Omental fat pad (tissue), 4 donors: Measurements from ENCODE around the gene GRPEL2. TPM values are rescaled to one million over a fixed set of nuclear protein-coding genes. Genes with fewer than 3 reads are reported as not detected.
"Not testable (repeated sequence)": the region's sequence is repeated elsewhere in the genome, so short reads cannot be mapped to it uniquely, and the experiment has no call there.

ENCODE experiments used
- ATAC-seq: fragments of 150-250 bp; one replicate; pipeline ENCODE4 v1.9.1; 2016; ENCODE audit warnings: mild to moderate bottlenecking, moderate library complexity; ENCODE audit not compliant: low FRiP score
- DNase-seq: peaks from one replicate; pipeline ENCODE4 v3.0.0-alpha.2; 2019; ENCODE audit warnings: low spot score
- CTCF ChIP-seq, 3 donors: fragments of 450-650 bp; IDR thresholded peaks; one replicate each; pipeline ENCODE4 v1.5.1; 2016 to 2017; ENCODE audit warnings: antibody characterized with exemption in 3 of 3, mild to moderate bottlenecking in 3 of 3, moderate library complexity in 2 of 3
- total RNA-seq, 4 donors: library from RNA; depleted of rRNA; stranded (reverse); fragments of >200 nt; gene quantifications; one replicate each; pipeline ENCODE4 v1.1.0, GENCODE V29; 2016

The GRPEL2 gene
- total RNA-seq, 4 donors from 2014 or later = 10.9 to 18.4 (median 15.9) TPM

GRCh38 chr5:149386166-149386565 is 40.9 kb downstream of the GRPEL2 start:
- no peak for TF ChIP-seq CTCF (IDR thresholded peaks at IDR 0.05)
- no peak for DNase-seq
- ATAC-seq = no peak

GRCh38 chr5:149387081-149387631 is 41.9 kb downstream of the GRPEL2 start:
- TF ChIP-seq CTCF (IDR thresholded peaks at IDR 0.05) = no peak
- no peak for DNase-seq
- ATAC-seq = no peak

GRCh38 chr5:149387982-149388381 is 42.7 kb downstream of the GRPEL2 start:
- DNase-seq (no peak), ATAC-seq (no peak)
- no peak for TF ChIP-seq CTCF (IDR thresholded peaks at IDR 0.05)

DNA sequence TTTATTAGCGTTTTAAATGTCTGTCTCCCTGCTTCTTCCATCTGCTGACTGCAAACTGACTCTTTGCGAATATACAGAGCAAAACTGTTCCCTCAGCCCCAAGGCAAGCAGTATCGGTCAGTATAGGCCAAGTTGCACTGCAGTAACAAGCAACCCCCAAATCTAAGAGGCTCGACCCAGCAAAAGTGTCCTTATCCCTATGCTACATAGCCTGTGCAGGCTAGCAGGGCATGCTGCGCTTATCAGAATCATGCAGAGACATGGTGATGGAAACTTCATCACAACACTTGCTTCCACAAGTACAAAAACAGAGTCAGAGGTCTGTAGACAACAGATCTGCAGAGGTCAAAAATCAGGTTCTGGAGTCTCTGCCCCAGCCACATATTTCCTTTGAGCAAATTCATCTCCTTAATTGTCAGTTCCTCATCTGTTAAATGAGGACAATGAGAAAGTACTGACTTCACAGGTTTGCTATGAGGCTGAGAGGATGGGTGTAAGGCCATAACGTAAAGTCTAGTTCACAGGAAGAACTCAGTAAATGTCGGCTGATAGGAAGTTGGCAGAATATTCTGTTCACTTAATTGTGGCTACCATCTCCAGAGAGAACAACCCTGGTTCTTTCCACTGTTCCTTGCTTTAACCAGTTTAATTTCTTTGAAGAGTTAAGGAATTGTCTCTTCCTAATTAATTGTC is 43.3 kb downstream of the GRPEL2 start:
- ATAC-seq = no peak
- TF ChIP-seq CTCF (IDR thresholded peaks at IDR 0.05) = no peak
- DNase-seq = no peak

DNA sequence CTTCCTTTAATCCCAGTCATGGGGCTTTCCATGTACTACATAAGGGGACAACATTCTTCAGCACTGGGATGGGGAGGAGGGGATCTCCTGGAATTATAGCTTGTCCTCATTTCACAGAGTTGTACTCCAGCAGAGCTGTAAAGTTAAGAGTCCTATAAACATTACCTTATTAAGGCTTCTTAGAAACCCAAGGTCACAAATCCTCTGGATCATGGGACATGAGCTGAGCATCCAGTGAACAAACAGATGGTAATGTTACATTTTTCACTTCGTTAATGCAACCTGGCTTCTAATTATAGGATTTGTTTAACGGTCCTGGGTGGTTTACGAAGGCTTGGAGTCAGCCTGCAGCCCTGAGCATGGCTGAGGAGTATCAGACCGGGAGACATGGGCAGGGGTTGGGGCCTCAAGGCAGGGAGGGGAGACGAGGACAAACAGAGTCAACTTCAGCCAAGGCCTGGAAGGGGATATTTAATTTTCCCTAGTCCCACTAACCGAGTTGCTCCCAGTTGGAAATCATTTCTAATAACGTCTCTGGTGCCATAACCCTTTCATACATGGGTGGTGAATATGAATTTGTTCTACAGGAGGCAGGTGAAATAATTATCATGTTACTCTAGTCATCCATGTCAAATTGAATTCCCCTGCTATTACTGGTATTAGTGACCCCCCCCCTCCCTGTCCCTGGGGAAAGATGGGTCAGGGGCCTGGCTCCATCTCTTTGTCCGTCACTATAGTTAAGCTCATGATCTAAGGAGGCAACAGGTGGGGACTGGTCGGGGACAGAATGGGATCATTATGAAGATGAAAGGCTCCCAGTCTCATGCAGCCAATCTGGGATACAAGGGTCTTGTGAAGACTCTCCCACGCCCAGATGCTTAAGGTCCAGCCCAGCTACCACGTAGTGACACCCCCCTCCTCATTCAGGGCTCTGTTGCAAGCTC is 44.5 kb downstream of the GRPEL2 start:
- ATAC-seq (no peak), DNase-seq (no peak)
- TF ChIP-seq CTCF (IDR thresholded peaks at IDR 0.05) = no peak

- not testable (repeated sequence) for ATAC-seq
Observed at GRCh38 chr5:149391076-149391475, 45.8 kb downstream of the GRPEL2 start.

DNA sequence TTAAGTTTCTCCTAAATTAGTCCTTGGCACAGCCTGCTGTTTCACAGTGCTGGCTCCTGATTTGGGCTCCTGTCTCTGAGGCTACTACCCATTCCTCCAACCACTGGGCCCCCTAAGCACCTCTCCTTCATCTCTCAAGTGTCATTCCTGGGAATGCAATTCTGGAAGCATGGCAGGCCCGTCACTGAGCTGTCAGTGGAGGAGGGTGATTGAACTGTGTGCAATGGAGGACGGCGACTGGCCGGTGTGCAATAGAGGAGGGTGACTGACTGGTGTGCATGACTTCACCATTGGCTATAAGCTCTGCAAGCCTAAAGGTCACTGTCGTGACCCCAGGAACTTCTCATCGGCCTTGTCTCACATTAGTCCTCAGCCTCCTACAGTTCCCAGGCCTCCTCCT is 46.2 kb downstream of the GRPEL2 start:
- no peak for DNase-seq
- ATAC-seq = no peak
- no peak for TF ChIP-seq CTCF (IDR thresholded peaks at IDR 0.05)

More at GRCh38 chr5:149391076-149391475, 45.8 kb downstream of the GRPEL2 start:
- not testable (repeated sequence) for DNase-seq
